Stimulated activated CD4-positive, alpha-beta T cell treated with anti-CD3 and anti-CD28 coated beads, Interleukin-4, amount 100 ng/mL, for 48 hours (primary cell): Measurements from ENCODE around the gene TMPRSS11D.

Experiments
- DNase-seq, 2 donors: peaks; one replicate each; pipeline ENCODE4 v3.0.0-alpha.2; 2020; ENCODE audit warnings: low read depth in 2 of 2

Gene TMPRSS11D

DNA sequence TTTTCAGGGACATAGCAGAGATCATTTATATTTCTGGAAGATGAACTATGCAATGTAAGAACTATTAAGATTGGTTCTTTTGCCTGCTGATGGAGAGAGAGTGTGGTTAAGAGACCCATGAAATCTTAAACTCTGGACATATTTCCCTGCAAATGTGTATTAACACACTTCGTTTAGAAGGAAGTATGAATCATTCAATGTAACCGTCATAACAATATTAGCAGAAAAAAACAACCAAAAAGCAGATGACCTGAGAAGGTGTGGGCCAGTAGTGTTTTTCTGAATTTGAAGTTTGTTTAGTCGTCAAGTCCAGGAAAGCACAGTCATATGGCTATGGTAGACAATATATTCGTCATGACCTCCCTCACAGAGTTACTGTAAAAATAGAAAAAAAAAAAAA is 2.5 kb upstream of the TMPRSS11D start:
- no peak for DNase-seq

- no peak for DNase-seq
Observed at GRCh38 chr4:67885762-67886161, 2.0 kb upstream of the TMPRSS11D start.

DNA sequence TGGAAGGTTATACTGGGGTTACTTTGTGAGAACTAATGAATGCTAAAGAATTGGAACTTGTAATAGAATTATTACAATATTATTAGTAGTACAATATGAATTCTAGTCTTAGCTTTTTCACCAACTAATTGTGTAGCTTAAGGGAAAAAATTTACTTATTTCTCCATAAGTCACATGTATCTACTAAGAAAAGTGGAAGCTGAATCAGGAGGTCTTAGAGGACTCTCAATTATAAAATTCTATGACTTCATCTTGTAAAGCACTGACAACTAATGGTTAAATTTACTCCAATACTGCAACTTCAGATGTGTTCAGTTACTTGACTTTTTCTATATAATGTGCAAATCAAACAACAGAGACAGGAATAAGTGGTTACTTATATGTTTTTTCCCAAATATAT is 899 bp upstream of the TMPRSS11D start:
- DNase-seq, result no peak

DNA sequence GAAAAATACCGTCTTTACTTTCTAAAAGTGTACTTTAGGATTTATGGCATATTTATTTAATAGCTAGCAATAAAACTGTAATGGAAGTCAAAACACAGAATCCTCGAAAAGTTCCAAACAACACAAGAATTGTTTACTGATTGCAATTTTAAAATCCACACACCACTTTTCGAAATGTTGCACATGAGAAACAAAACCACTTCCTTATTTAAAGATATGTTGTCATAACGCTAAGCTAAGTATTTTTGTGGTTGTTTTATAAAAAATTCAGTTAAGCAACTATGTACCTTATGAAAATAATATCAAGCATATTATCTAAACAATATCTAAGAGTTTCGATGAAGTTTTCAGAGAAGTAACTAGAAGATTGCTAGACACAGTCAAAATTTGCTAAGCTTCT is 344 bp downstream of the TMPRSS11D start:
- DNase-seq, result no peak

DNA sequence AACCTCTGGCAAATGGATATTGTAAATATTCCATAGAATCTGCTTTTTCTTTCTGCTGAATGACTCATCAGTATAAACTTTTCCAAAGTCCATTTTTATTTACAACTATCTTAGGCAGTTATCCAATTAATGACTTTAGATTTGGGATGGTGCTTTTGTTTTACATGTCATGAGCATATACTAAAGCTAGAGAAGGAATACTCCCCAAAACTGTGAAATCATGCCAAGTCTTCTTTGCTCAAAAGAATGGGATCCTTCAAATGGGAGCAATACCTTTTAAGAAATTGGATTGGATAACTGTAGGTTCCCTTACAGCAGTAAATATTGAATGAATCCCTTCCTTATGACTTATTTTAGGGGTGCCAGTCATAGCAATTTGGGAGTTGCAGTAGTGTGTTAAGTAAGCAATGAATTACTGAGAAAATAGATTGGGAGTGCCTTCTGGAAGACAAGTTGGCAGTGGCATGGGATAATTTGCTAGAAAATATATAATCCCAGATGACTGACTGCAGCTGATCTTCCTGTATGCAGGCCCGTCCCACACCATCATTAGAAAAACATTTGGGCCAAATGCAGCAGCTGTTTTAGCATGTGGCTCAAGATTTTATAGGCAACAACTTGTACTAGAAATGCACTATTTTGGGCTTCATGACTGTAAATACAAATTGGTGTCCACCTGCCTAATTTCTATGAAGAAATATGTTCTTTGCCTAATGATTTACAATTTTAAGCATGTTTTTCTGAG is 2.8 kb downstream of the TMPRSS11D start:
- DNase-seq, result no peak

DNA sequence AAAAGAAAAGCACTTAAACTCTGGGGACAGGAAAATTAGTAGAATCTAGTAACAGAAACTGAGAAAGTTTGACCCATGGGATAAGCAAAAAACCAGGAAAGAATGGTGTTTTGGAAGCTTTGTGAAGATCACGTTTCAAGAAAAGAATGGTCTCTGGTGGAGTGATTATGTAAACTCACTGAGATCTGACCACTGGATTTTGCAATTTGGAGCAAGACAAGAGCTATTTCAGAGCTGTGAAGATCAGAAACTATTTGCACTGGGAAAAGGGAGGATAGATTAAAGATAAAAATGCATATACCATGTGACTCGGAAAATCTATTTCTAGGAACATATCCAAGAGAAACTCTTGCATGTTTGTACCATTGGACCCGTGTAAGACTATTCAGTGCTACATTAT is 4.3 kb downstream of the TMPRSS11D start:
- DNase-seq, result no peak

GRCh38 chr4:67877086-67877485 is 6.7 kb downstream of the TMPRSS11D start:
- no peak for DNase-seq

- no peak for DNase-seq
Observed at GRCh38 chr4:67874986-67875385, 8.8 kb downstream of the TMPRSS11D start.

DNA sequence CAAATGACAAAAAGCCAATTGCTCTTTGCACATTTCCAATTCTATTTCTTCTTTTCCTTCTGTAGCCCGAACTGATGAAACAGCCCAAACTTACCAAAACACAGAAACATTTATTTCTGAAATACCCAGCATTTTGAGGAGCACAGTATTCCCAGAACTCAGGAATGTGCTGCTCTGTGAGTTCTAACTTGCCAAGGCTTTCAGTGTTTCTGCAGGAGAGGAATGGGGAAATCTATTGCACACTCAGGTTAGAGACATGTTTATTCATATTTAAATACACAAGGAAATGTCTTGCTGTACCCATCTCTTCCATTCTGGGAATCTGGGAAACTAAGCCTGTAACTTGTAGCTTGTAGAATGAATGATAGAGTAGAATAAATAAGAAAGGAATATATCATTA is 10.7 kb downstream of the TMPRSS11D start:
- DNase-seq, result no peak

GRCh38 chr4:67871867-67872266 is 11.9 kb downstream of the TMPRSS11D start:
- DNase-seq, result no peak

DNA sequence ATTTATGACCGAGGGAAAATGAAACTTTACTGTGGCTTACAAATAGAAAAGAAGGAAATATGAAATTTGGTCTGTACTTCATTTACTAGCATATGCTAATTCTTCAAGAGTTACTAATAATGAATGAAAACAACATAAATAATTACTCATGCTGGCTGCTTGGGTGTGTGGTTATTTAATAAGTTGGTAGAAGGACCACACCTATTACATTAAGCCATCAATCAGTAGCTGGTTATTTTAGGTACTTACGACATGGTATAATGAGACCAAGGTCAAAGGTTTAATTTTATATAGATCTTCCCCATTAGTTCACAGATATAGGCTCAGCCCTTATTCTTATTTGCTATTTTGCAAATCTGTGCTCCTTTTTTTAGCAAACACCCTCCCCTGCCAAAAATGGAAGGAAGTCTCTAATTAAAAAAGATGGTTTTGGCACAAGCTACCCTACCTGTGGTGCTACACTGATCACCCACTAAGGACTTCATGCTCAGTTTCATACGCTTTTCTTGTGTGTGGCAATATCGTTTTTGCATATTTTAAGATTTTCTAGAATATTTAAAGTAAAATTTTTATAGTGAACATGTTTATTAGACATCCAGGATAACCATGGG is 14.1 kb downstream of the TMPRSS11D start:
- DNase-seq, result no peak

DNA sequence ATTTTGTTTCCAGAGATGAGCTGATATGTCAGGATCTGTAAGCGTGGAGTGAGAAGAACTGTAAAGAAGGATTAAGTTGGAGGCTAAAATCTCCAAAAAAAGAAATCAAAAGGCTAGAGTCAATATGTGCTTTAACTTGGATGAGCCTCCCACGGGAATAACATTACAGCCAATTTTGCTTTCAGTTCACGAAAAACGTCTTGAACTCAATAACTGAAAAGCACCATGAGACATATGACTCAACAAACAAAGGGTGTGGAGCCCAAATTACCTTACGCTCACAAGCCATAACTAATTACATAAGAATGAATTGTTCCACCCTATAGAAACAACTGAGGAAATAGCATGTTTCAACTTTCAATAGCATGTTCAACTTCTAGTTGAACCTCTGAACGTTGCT is 22.3 kb downstream of the TMPRSS11D start:
- no peak for DNase-seq

DNA sequence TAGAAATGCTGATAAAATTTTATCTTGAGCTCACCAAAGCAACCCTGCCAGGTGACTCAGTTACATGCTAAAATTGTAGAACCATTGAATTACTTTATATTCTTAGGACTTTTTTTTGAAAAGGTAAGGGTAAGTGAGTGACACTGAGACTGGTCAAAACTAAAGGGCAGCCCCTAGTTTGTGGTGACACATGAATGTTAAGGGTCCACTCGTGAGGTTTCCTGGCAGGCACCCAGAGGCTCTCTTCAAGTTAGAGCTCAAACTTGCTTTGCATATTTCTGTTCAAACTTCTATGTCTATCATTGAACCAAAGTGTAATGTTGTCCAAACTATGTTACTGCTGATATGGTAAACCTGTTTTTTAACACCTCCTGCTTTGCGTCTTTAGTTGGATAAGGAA is 30.5 kb downstream of the TMPRSS11D start:
- no peak for DNase-seq

- DNase-seq, result no peak
Observed at GRCh38 chr4:67820903-67821302, 62.9 kb downstream of the TMPRSS11D start.

GRCh38 chr4:67810011-67810410 is 73.8 kb downstream of the TMPRSS11D start:
- DNase-seq, result no peak

DNA sequence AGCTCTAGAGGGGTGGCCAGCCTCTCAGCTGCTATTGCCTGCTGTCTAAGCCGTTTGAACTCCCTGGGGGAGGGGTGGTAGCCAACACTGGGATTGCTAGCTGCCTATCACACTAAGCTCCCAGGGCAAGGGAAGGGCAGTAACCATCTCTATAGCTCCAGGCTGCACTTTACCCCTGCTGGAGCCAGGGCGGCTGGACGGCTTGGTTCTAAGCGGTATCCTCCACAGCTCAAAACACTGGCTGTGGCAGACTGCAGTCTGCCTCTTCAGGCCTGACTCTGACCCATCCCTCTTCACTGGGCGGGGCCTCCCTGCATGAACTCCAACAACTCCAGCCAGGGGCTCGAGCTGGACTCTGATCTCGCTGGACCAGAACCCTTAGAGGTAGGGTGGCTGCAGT is 74.3 kb downstream of the TMPRSS11D start:
- no peak for DNase-seq

- DNase-seq, result no peak
Observed at GRCh38 chr4:67796810-67797209, 87.0 kb downstream of the TMPRSS11D start.

DNA sequence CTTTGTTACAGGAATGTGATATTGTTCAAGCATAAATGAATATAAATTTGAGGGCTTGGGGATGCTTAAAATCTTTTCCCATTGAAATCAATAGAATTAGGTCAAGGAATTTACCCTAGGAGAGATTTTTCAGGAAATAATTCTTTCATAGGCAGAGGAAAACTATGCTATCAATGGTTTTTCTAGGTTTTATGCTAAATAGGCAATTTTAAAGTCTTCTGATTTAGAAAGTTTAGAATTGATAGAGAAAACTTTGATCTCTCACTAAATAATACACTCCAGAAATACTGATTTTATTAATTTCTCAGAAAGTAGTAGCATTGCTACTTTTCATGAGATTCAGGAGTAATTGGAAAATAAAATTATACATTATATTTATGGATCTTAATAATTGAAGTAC is 93.1 kb downstream of the TMPRSS11D start:
- DNase-seq, result no peak

- no peak for DNase-seq
Observed at GRCh38 chr4:67787311-67787710, 96.5 kb downstream of the TMPRSS11D start.

GRCh38 chr4:67785528-67785927 is 98.3 kb downstream of the TMPRSS11D start:
- DNase-seq, result no peak

DNA sequence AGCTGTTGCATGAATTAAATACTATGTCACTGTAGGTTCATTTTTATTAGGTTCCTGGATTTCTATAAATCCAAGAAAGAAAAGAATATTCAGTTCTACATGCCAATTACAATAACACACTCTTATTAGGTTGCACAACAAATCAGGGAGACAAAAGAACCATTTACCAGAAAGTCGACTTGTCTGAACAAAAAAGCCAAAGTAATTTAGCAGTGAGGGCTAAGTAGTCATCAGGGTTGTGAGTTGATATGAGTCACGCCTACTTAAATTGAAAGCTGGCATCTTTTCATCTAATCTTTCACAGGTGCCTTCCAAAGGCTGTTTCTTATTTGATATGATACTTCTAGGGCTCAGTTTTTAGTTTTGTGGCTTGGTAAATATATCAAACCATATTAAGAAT is 104.2 kb downstream of the TMPRSS11D start:
- no peak for DNase-seq

DNA sequence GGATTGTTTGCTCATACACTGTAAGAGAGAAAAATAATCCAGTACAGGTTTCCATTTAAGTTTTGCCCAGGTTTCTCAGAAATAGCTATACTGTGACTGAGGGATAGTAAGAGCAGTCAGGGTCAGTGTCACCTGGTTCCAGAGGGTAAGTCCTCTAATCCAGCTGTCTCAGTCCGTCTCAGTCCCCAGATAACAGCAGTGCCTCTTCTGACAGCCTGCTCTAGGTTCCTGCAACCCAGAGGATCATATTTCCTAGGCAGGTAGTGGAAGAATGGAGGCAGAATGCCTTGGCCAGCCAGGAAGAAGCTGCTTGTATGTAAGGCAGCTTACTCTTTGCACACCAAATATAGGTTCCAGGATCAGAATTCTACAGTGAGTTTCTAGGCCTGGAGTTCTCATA is 107.1 kb downstream of the TMPRSS11D start:
- no peak for DNase-seq
